LNCaP clone FGC (cell line): Measurements from ENCODE around the gene TLE4.

Experiments
- DNase-seq: peaks from one replicate; pipeline ENCODE4 v3.0.0-alpha.2; 2011; ENCODE audit warnings: low read depth
- H3K4me3 ChIP-seq: 2 replicates; pipeline ENCODE4 v1.5.1; 2011; ENCODE audit warnings: mild to moderate bottlenecking, low read depth, low read length, control low read depth
- TF ChIP-seq, protein P1 (sequence below): IDR thresholded peaks from 2 replicates; pipeline ENCODE4 v1.5.1; 2012; ENCODE audit warnings: mild to moderate bottlenecking; ENCODE audit not compliant: control insufficient read depth, insufficient read depth; ENCODE audit errors: extremely low read depth

TLE4 gene

DNA sequence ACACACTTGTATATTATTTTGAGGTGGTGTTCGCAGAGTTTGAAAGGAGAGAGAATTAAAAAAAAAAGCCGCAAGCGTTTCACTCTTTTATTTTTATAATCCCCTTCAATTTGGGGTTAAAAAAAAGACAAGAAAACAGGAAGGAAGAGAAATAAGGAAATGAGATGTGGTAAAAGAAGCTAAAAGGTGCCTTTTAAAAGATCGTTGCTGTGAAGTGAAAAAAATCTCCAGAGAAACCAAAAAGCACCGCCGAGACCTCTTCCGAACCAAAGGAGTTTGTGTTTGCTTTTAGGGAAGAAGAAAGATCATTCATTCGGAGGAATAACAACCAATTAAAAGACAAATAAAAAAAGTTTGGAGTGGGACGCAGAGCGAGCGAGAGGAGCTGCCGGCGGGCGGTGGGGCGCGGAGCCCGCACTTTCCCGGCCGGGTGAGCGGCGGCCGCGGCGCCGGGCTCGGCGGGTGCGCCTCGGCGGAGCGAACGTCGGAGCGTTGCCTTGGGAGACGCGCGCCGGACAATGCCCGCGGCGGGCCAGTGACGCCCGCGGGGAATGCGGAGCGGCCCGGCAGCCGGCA lies 355 bp downstream of the TLE4 start:
- DNase-seq, result no peak
- TF ChIP-seq, protein P1, sequence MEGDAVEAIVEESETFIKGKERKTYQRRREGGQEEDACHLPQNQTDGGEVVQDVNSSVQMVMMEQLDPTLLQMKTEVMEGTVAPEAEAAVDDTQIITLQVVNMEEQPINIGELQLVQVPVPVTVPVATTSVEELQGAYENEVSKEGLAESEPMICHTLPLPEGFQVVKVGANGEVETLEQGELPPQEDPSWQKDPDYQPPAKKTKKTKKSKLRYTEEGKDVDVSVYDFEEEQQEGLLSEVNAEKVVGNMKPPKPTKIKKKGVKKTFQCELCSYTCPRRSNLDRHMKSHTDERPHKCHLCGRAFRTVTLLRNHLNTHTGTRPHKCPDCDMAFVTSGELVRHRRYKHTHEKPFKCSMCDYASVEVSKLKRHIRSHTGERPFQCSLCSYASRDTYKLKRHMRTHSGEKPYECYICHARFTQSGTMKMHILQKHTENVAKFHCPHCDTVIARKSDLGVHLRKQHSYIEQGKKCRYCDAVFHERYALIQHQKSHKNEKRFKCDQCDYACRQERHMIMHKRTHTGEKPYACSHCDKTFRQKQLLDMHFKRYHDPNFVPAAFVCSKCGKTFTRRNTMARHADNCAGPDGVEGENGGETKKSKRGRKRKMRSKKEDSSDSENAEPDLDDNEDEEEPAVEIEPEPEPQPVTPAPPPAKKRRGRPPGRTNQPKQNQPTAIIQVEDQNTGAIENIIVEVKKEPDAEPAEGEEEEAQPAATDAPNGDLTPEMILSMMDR, result no peak
- peak overlapping the region; percentile 34 for H3K4me3 ChIP-seq

DNA sequence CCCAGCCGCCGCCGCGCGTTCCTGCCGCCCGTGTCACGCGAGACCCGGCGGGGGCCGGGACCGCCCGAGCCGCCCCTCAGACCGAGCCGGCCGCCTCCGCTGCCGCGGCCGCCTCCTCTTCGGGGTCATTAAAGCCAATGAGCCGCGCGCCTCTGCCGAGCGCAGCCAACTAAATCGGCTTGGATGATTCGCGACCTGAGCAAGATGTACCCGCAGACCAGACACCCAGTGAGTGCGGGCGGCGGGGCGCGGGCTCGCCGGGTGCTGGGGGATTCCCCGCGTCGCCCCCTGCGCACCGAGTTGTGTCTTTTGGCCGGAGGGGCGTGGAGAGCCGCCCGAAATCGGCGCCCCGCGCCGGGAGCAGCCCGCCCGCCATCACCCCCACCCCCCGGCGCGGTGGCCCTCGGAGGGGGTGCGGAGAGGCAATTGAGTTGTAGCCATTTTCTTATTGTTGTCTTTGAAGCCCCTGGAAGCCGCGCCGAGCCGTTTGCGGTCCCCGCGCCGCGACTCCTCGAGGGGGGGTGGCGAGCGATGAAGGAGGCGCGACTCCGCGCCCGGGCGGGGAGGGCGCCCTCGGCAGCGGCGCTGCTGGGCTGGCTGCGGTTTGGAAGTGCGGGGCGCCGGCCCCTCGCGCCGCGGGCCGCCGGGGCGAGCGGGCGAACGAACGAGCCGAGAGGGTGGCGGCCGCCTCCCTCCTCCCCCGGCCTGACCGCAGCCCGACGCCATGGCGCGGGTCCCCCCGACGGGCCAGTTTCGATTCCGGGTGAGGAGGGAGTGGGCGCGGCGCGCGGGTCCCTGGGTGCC lies 1.0 kb downstream of the TLE4 start:
- H3K4me3 ChIP-seq, result no peak overlapping the region
- TF ChIP-seq, protein P1, result no peak
- DNase-seq, result no peak

DNA sequence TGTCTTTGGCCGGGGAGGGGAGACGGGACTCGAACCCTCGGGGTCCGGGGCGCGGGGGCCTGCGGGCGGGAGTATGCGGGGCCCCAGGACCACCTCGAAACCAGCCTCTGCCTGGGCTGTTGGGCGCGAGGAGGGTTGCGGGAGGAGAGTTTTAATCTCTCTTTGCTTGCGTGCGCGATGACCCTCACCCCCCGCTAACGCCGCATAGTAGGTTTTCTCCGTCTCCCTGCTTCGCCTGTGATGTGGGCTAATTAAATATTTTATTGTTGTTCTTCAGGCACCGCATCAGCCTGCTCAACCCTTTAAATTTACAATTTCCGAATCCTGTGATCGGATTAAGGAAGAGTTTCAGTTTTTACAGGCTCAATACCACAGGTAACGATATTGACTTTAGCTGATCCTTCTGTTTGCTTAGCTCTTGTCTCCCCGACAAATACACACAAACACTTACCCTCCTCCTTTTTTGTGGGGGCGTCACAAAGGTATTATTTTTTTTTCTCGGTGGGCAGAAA lies 1.7 kb downstream of the TLE4 start:
- no peak overlapping the region for H3K4me3 ChIP-seq
- TF ChIP-seq, protein P1, result no peak
- DNase-seq, result peak; percentile 67

DNA sequence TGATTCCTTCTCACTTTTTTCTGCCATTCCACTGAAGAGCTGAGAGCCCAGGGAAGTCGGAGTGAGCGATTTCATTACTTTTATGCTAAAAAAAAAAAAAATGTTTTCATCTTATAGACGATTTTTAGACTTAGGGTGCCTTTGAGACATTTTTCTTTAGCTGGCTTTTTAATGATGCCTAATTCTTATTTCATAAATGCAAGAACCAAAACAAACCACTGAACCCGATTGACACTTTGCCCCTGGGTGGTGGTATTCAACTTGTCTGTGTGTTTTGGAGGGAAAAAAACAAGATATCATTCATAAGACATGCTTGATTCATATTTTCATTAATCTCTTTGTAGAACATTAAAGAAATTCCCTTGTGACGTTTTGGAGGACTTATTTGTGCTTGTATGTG lies 2.4 kb downstream of the TLE4 start:
- TF ChIP-seq, protein P1, result no peak
- H3K4me3 ChIP-seq, result no peak overlapping the region
- DNase-seq, result no peak

DNA sequence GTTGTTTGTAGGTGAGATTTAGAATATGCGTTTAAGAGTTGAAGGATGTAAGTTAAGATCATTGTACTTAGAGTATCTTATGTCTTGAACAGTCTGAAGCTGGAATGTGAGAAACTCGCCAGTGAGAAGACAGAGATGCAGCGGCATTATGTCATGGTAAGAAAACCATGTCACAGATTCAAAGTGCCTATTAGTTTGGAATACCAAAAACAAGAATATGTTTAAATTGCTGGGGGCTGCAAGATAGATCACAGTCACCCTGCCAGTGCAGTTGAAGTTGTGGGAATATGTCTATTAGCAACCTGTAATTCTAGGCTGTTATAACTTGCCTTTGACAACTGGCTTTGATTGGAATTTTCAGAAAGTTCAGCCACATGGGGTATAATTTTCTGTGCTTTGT lies 3.0 kb downstream of the TLE4 start:
- TF ChIP-seq, protein P1, result no peak
- DNase-seq, result no peak
- H3K4me3 ChIP-seq, result no peak overlapping the region

DNA sequence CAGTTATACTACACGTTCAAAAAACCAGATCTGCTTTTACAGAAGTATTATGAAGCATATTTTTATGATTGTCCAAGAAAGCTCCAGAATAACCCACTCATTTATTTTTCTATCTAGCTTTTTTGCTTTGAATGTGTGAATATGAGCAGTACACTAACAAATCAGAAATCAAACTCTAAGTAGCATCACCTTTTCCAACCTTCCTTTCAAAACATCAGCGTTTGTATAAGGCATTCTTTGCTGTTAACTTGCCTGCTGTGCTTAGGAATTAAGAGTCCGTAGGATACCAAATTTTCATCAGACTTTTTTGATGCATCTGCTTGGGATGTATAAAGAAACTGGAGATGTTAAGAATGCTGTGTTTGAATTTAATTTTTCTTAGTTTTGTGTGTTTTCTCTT lies 3.8 kb downstream of the TLE4 start:
- TF ChIP-seq, protein P1, result no peak
- no peak overlapping the region for H3K4me3 ChIP-seq
- no peak for DNase-seq
